Loucy (cell line): ENCODE measurements around the gene EXOC3L1.

ENCODE experiments used
- H2AFZ ChIP-seq: fragments of 200-600 bp; sonication (generic); 2 replicates; pipeline ENCODE4 v1.6.0; 2016; ENCODE audit warnings: antibody characterized with exemption, mild to moderate bottlenecking, low read length, moderate library complexity
- H3F3A ChIP-seq: fragments of 200-600 bp; 2 replicates; pipeline ENCODE4 v1.6.0; 2016; ENCODE audit warnings: antibody characterized with exemption, low read depth, mild to moderate bottlenecking
- H3K27me3 ChIP-seq: fragments of 200-600 bp; sonication (generic); 2 replicates; pipeline ENCODE4 v1.6.1; 2014; ENCODE audit warnings: low read length, mild to moderate bottlenecking; ENCODE audit not compliant: insufficient read depth, poor library complexity, severe bottlenecking
- H3K36me3 ChIP-seq: fragments of 200-600 bp; sonication (generic); 2 replicates; pipeline ENCODE4 v1.6.1; 2016; ENCODE audit warnings: low read length; ENCODE audit not compliant: insufficient read depth
- H3K4me1 ChIP-seq: fragments of 200-600 bp; sonication (generic); 2 replicates; pipeline ENCODE4 v1.5.1; 2014; ENCODE audit warnings: low read length, mild to moderate bottlenecking; ENCODE audit not compliant: insufficient read depth, poor library complexity, severe bottlenecking
- H3K4me2 ChIP-seq: fragments of 200-600 bp; sonication (generic); 2 replicates; pipeline ENCODE4 v1.6.0; 2014; ENCODE audit warnings: antibody characterized with exemption, low read length, low read depth, mild to moderate bottlenecking; ENCODE audit not compliant: poor library complexity, severe bottlenecking
- H3K4me3 ChIP-seq: fragments of 200-600 bp; sonication (generic); 2 replicates; pipeline ENCODE4 v1.5.1; 2014; ENCODE audit warnings: low read length, mild to moderate bottlenecking, mixed read lengths; ENCODE audit not compliant: poor library complexity, severe bottlenecking
- H3K79me2 ChIP-seq: fragments of 200-600 bp; sonication (generic); 2 replicates; pipeline ENCODE4 v1.6.1; 2014; ENCODE audit warnings: low read length; ENCODE audit not compliant: insufficient read depth
- H3K9ac ChIP-seq: fragments of 200-600 bp; sonication (generic); 2 replicates; pipeline ENCODE4 v1.6.0; 2014; ENCODE audit warnings: mild to moderate bottlenecking, low read depth, low read length, moderate library complexity; ENCODE audit not compliant: poor library complexity, severe bottlenecking
- H3K9me2 ChIP-seq: fragments of 200-600 bp; sonication (generic); replicated peaks from 2 replicates; pipeline ENCODE4 v1.6.1; 2016; ENCODE audit warnings: low read depth, low read length, mixed read lengths
- H3K9me3 ChIP-seq: fragments of 200-600 bp; sonication (generic); 2 replicates; pipeline ENCODE4 v1.6.1; 2014; ENCODE audit warnings: mild to moderate bottlenecking, antibody characterized with exemption, low read length, low read depth; ENCODE audit not compliant: insufficient read depth
- H4K20me1 ChIP-seq: fragments of 200-600 bp; sonication (generic); 2 replicates; pipeline ENCODE4 v1.6.0; 2014; ENCODE audit warnings: antibody characterized with exemption, low read length, mild to moderate bottlenecking; ENCODE audit not compliant: insufficient read depth, poor library complexity, severe bottlenecking
- CTCF ChIP-seq: fragments of 200-600 bp; sonication (generic); conservative IDR thresholded peaks from 2 replicates; pipeline ENCODE4 v1.5.1; 2014; ENCODE audit warnings: mild to moderate bottlenecking, antibody characterized with exemption, low read length
- EZH2phosphoT487 ChIP-seq: fragments of 200-600 bp; IDR thresholded peaks from 2 replicates; pipeline ENCODE4 v1.6.1; 2018; ENCODE audit warnings: antibody characterized with exemption, mild to moderate bottlenecking, moderate library complexity, borderline replicate concordance

The EXOC3L1 gene

GRCh38 chr16:67173808-67174705 is 15.9 kb downstream of the EXOC3L1 start:
- peak overlapping the region; percentile 73 for H3K4me3 ChIP-seq
- H3K79me2 ChIP-seq: peaks cover 8% of the 10 kb centered on the region; the same call in 1 of the 2 replicates
- no peaks in the 10 kb centered on the region for H3K9me2 ChIP-seq
- no peak for TF ChIP-seq EZH2phosphoT487
- TF ChIP-seq CTCF: peak; percentile 36
- H3K27me3 ChIP-seq: no peaks in the 10 kb centered on the region
- H4K20me1 ChIP-seq: no peaks in the 10 kb centered on the region
- peak overlapping the region; percentile 77 for H3K9ac ChIP-seq
- H2AFZ ChIP-seq: peak overlapping the region; percentile 53
- no peaks in the 10 kb centered on the region for H3K36me3 ChIP-seq
- H3K4me1 ChIP-seq: peaks cover 37% of the 10 kb centered on the region
- no peaks in the 10 kb centered on the region for H3K9me3 ChIP-seq
- peak overlapping the region; percentile 98 for H3K4me2 ChIP-seq
- H3F3A ChIP-seq: no peaks in the 10 kb centered on the region

- Histone ChIP-seq H3K27me3 (no peaks in the 10 kb centered on the region), H3K9me3 (no peaks in the 10 kb centered on the region), H3K9ac (peak overlapping the region; percentile 77), H2AFZ (peak overlapping the region; percentile 53), H3K36me3 (no peaks in the 10 kb centered on the region), H3F3A (no peaks in the 10 kb centered on the region), H3K4me3 (peak overlapping the region; percentile 73), H3K4me2 (peak overlapping the region; percentile 98), H3K79me2 (peaks cover 8% of the 10 kb centered on the region; the same call in 1 of the 2 replicates), H3K9me2 (no peaks in the 10 kb centered on the region), H3K4me1 (peaks cover 36% of the 10 kb centered on the region), H4K20me1 (no peaks in the 10 kb centered on the region)
- TF ChIP-seq EZH2phosphoT487: no peak
- no peak for TF ChIP-seq CTCF
Observed at GRCh38 chr16:67173323-67173722, 16.6 kb downstream of the EXOC3L1 start.

- TF ChIP-seq CTCF (no peak), EZH2phosphoT487 (no peak)
- Histone ChIP-seq H3K9me3 (no peaks in the 10 kb centered on the region), H3K79me2 (peaks cover 8% of the 10 kb centered on the region; the same call in 1 of the 2 replicates), H3K36me3 (no peaks in the 10 kb centered on the region), H3K9me2 (no peaks in the 10 kb centered on the region), H3K4me3 (peak overlapping the region; percentile 82), H3F3A (no peaks in the 10 kb centered on the region), H2AFZ (peak overlapping the region; percentile 33; the same call in 1 of the 2 replicates), H4K20me1 (no peaks in the 10 kb centered on the region), H3K9ac (peak overlapping the region; percentile 76), H3K4me1 (peaks cover 32% of the 10 kb centered on the region), H3K27me3 (no peaks in the 10 kb centered on the region), H3K4me2 (peak overlapping the region; percentile 99)
Observed at GRCh38 chr16:67170949-67171649, 18.8 kb downstream of the EXOC3L1 start.
